HG02973 (cell line): Measurements from ENCODE around the gene NLRP10.
"Not testable (repeated sequence)": the region's sequence is repeated elsewhere in the genome, so short reads cannot be mapped to it uniquely, and the experiment has no call there.

Experiments
- ATAC-seq: cut with Tn5 transposase; IDR thresholded peaks from one replicate; pipeline ENCODE4 v1.9.1; 2021; ENCODE audit warnings: moderate library complexity; ENCODE audit not compliant: unreplicated experiment

NLRP10 gene

GRCh38 chr11:7965386-7965785, at the start of gene NLRP10:
Gene NLRP10 (minus strand): TSS chr11:7965447. CDS start chr11:7963495, 1,952 bp downstream.
- ATAC-seq, result no peak

GRCh38 chr11:8013833-8014232, 48.6 kb upstream of the NLRP10 start:
- no peak for ATAC-seq

- ATAC-seq, result no peak
Measured at GRCh38 chr11:8011981-8012444, 46.8 kb upstream of the NLRP10 start.

- ATAC-seq, result no peak
Measured at GRCh38 chr11:8011371-8011770, 46.1 kb upstream of the NLRP10 start.

- ATAC-seq, result no peak
Measured at GRCh38 chr11:8009856-8010255, 44.6 kb upstream of the NLRP10 start.

GRCh38 chr11:8008212-8008611, 43.0 kb upstream of the NLRP10 start:
- ATAC-seq, result no peak

GRCh38 chr11:8006349-8006977, 41.2 kb upstream of the NLRP10 start:
- ATAC-seq, result peak; percentile 76

GRCh38 chr11:8005556-8005955, 40.3 kb upstream of the NLRP10 start:
- no peak for ATAC-seq

GRCh38 chr11:8004008-8004407, 38.8 kb upstream of the NLRP10 start:
- ATAC-seq, result no peak

- no peak for ATAC-seq
Measured at GRCh38 chr11:8003187-8003586, 37.9 kb upstream of the NLRP10 start.

GRCh38 chr11:8002676-8003075, 37.4 kb upstream of the NLRP10 start:
- ATAC-seq, result no peak

- ATAC-seq, result no peak
Measured at GRCh38 chr11:8000390-8000789, 35.1 kb upstream of the NLRP10 start.

GRCh38 chr11:7999795-8000194, 34.5 kb upstream of the NLRP10 start:
- no peak for ATAC-seq

- no peak for ATAC-seq
Measured at GRCh38 chr11:7994581-7995278, 29.5 kb upstream of the NLRP10 start.

- ATAC-seq, result not testable (repeated sequence)
Measured at GRCh38 chr11:7987560-7987883, 22.3 kb upstream of the NLRP10 start.

GRCh38 chr11:7986768-7987559, 21.7 kb upstream of the NLRP10 start, which contains the start of gene EIF3F:
Gene EIF3F (plus strand): TSS chr11:7987337. CDS start chr11:7987353, 16 bp downstream.
- ATAC-seq, result peak; percentile 88

- no peak for ATAC-seq
Measured at GRCh38 chr11:7983832-7984590, 18.8 kb upstream of the NLRP10 start.

- ATAC-seq, result peak; percentile 41
Measured at GRCh38 chr11:7982582-7983119, 17.4 kb upstream of the NLRP10 start.

- no peak for ATAC-seq
Measured at GRCh38 chr11:7981619-7982157, 16.4 kb upstream of the NLRP10 start.

- no peak for ATAC-seq
Measured at GRCh38 chr11:7977232-7977917, 12.1 kb upstream of the NLRP10 start.
